Activated CD4-positive, alpha-beta T cell treated with anti-CD3 and anti-CD28 coated beads, Interleukin-2, amount 50 U/mL, for 4 hours (primary cell): ENCODE data around the gene DGCR8.
A peak's percentile ranks its signal among the peaks of the same experiment; 100 is the strongest.

Source experiments
- DNase-seq, 2 experiments: peaks; one replicate each; pipeline ENCODE4 v3.0.0-alpha.2; 2020

Gene DGCR8

DNA sequence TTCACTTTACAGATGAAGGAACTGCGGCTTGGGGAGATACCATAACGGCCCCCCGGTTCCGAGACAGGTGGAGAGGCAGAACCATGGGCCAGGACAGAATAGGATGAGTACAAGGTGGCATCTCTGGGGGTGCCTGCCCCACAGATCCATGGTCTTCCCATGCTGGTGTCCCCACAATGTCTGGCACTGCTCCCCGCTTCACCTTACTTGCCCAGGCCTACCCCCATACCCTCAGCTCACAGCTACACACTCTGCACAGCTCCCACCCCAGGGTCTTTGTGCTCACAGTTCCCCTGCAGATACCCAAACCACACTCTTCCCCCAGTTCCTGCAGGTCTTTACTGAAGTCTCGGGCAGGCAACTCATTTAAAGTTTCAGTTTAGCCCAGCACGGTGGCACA is 11.4 kb upstream of the DGCR8 start:
- no peak for DNase-seq

- no peak for DNase-seq
Measured at GRCh38 chr22:20069331-20070042, 10.6 kb upstream of the DGCR8 start.

DNA sequence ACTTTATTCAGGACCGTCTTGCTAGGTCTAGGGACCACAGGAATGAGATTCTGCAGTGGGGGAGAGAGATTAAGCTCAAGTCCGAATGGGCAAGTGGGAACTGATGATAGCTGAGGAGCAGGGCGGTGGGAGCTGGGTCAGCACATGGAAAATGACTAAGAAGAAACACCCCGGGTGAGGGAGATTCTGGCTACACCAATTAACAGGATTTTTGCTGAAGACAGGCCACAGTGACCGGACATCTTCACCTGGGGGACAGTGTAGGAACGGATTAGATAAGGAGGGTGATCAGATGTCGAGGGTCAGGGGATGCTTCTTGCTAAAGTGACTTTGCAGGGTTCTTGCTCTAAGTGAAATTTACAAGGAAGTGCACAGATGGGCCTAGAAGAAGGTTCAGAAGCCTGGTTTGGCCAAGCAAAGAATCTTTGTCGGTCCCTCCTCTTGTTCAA is 8.5 kb upstream of the DGCR8 start:
- DNase-seq, result no peak

DNA sequence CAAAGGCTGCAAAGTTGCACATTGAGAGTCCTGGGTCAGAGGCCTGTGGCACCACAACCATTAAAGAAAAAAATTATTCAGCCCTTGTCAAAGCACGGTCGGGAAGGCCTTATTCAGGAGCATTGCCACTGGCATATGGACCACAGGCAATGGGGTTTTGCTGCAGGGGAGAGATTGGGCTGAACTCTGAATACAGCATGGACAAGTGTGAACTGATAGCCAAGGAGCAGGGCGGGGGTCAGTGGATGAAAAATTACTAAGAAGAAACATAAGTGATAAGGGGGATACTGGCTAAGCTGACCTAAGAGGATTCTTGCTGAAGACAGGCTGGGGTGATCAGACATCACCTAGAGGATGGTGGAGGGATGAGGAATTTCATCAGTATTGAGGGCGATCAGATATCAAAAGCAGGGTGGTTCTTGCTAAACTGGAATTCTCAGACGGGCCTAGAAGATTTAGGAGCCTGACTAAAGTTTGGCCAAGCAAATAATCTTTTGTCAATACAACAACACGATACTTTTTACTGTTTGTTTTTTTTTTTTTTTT is 3.3 kb upstream of the DGCR8 start:
- DNase-seq, result no peak

GRCh38 chr22:20080445-20080775 is 369 bp downstream of the DGCR8 start:
- DNase-seq, result peak; percentile 60 to 69

DNA sequence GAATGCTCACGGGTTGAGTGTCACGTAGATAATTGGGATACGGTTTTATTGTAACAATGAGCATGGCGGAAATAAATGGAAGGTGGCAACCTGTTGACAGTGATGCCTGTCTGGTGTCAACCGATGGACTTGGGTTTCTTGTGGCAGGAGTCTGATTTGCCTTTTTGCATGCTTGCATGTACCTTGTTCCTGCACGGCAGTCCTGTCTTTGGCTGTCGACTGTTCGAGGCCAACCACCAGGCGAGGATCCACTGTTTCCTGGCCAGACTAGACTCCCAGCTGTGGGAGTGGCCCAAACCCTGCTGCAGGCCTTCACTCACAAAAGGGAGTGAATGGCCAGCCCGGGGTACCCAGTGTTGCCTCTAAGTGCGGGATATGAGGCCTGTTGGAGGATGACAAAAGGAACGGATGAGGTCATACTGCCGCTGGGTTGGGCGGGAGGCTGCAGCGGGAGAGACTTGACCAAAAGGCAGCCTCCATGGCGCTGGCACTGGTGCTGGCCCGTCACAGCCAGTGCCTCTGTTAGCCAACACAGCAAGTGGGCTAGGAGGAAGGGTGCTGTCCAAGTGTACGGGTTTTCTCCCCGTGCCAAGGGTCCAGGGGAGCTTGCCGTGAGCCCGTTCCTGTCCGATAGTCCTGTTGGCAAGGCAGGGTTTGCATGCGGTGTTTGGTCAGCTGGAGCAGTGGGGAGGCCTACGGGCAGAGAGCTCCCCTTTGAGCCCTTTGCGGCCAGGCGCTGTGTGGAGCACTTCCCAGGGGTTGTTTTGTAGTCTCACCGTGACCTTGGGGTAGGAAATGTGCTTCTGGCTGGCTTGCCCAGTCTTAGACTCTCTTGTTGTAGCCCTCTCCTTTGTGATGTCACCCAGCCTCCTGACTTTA is 974 bp downstream of the DGCR8 start:
- DNase-seq, result no peak

DNA sequence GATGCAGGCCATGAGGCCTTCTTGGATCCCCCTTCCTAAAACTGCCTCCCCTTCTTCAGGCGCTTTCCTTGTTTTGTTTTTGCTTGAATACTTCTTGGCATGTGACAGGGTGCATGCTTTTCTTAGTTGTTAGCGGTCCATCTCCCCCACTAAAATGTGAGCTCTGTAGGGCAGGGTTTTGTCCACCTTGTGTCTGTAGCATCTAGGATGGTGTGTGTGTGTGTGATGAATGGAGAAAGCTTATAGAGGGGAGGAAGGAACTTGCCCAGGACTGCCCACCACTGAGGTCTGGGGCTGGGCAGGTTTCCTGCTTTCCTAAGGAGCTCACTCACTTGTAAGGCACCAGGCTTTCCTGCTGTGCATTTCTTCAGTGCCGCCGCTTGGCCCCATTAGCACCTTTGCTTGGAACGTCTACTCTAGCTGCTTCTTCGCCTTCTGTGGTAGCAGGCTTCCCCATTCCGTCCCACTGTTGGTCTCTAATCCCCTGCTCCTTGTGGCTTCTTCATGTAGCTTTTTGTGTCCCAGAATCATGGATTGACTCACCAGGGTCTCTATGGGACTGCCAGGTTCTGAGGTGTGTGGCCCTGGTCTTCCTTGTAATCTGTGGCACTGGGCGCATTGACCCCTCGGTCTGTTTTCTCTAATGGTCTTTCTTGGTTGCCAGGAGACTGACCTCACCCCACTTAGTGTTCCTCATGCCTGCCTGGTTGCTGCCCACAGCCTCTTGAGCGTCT is 3.3 kb downstream of the DGCR8 start:
- no peak for DNase-seq

DNA sequence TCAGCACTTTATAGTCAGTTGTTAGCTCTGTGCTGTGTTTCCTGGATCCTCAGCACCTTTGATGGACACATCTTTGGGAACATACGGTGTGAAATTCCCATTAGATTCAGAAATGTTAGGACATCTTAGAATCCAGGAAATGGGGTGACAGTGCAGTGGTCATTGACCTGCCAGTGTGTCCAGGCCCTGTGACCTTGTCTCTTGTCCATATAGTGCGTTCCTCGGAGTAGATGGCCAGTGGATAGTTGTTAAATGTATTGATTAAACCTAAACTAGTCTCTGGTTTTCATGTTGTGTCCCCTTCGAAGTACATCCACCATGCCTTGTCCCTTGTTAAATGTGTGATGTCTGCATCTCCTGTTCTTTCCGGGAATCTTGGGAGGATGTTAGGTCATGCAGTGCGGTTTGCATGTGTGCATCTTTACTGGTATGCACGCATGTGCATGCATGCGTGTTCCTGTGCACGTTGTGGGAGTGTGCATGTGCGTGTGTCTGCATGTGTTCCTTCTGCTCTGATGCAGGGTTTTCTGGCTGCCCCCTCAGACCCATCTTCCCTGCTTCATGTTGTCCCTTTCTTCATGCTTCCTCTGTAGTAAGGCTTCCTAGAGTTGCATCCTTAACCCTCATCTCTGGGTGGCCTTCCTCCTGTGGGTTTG is 4.0 kb downstream of the DGCR8 start:
- no peak for DNase-seq

DNA sequence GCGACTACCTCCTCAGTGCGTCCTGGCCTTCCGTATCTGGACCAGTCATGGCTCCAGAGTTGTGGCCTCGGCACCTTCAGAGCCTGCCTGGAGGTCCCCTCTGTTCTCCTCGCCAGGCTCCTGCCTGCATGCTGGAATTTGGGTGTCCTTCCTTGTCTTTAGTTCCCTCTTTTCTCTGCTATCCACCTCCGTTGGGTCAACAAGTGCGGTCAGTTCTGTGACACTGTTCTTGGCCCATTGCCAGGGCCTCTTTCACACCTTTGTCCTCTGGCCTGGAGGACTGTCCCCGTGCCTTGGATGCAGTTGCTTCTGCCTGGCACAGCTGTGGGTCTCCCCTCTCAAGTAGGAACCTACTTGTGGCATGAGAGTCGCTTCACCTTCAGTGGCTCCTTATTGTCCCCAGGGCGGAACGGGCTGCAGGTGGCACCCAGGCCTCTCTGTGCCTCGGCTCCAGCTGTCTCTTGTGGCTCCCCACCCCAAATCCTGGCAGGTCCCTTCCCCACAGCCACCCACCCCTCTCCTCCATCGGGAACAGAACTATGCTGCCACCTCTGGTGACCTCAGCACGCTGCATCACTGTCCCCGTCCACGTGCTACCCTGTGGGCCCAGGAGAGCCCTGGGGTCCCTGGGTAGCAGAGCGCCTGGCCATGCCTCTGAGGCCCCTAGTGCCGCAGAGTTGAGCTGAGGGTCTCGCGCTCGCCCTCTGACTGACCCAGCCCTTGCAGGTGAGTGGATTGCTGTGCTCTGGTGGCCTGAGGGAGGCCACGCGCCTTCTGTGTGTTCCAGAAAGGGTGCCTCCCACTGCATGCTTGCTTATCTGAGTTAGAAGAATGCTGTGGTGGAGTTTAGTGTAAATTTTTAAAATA is 4.7 kb downstream of the DGCR8 start:
- no peak for DNase-seq

DNA sequence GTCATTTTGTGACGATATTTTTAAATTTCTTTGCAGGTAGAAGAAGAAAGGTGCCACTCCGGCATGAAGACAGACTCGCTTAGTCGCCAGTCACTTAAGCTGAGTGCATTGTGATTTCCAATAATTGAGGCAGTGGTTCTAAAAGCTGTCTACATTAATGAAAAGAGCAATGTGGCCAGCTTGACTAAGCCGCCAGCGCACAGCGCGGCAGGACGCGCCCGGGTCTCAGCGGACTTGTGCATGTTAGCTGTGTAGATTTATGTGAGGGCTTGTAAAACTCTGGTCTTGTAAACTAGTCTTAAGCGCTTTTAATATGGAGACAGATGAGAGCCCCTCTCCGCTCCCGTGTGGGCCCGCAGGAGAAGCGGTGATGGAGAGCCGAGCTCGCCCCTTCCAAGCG is 5.6 kb downstream of the DGCR8 start:
- no peak for DNase-seq

DNA sequence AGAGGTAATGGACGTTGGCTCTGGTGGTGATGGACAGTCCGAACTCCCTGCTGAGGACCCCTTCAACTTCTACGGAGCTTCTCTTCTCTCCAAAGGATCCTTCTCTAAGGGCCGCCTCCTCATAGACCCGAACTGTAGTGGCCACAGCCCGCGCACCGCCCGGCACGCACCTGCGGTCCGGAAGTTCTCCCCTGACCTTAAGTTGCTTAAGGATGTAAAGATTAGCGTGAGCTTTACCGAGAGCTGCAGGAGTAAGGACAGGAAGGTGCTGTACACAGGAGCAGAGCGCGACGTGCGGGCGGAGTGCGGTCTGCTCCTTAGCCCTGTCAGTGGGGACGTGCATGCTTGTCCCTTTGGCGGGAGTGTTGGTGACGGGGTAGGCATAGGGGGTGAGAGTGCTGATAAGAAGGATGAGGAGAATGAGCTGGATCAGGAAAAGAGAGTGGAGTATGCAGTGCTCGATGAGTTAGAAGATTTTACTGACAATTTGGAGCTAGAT is 6.1 kb downstream of the DGCR8 start:
- DNase-seq, result no peak

GRCh38 chr22:20086763-20087162 is 6.7 kb downstream of the DGCR8 start:
- DNase-seq, result no peak

- no peak for DNase-seq
Measured at GRCh38 chr22:20087319-20088262, 7.5 kb downstream of the DGCR8 start.

DNA sequence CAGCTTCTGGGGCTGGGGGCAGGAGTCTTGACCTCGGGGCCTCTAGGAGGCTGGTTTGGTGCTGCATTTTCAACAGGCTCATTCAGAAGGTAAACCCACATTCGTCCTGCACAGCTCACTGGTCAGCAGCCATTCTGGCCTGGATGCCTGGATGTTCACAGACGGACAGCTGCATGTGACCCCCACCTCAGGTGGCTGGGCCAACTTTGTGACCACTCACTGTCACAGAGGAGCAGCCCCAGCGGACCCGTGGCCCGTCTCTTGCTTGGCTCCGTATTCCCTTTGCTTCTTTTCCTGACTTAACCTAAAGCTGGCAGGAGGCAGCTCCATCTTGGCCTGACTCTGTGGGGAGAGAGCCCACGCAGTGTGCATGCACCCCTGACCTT is 8.2 kb downstream of the DGCR8 start:
- no peak for DNase-seq

- no peak for DNase-seq
Measured at GRCh38 chr22:20089226-20089976, 9.4 kb downstream of the DGCR8 start.

DNA sequence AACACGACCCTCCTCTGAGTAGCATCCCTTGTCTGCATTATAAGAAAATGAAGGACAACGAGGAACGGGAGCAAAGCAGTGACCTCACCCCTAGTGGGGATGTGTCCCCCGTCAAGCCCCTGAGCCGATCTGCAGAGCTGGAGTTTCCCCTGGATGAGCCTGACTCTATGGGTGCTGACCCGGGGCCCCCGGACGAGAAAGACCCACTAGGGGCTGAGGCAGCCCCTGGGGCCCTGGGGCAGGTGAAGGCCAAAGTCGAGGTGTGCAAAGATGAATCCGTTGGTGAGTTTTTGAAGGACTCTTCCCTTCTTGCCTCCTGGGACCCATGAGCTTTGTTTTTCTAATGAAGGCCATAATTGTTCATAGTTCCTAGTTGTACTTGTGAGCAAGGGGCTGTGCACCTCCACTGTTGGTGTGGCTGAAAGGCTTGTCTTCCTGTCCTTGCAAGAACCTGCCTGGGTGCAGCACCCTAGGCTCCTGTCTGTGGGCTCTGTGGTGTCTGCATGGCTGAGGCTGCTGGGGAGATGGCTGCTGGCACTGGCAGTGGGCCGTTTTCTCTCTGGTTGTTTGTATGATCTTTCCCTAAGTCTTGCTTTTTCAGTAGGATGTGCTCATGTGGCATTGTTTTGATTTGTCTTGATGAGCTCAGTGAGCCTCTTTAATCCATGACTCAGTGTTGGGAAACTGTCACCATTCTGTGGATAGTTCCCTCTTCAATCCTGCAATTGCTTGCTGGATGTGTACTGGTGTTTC is 10.1 kb downstream of the DGCR8 start:
- no peak for DNase-seq

DNA sequence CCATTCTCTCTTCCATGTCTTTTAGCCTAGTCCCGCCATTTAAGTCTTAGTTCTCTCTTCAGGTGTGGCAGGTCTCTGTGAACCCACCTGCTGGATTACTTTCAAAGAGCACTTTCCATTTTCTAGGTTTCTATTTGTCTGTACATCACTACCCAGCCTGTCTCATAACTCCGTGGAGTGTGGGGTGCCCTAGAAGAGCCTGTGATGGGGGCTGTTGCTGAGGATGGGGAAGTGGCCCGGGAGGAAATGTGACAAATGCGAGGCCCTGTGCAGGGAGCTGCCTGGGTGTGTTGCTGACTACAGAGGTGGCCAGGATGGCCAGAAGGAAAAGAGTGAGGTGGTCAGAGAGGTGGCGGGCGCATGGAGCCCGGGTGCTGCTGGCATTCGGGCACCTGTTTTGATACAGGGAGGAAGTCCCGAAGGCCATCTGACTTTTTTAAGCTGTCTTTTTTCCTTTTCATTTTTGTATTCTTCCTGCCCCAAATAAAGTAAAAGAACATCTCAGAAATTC is 10.7 kb downstream of the DGCR8 start:
- no peak for DNase-seq

GRCh38 chr22:20091690-20092476 is 11.8 kb downstream of the DGCR8 start:
- DNase-seq, result no peak
